Measurements from ENCODE around the gene CAMSAP2.
A peak's percentile ranks its signal among the peaks of the same experiment; 100 is the strongest.

CAMSAP2 gene

GRCh38 chr1:200738327-200738948 is at the start of gene CAMSAP2:
CAMSAP2 (plus strand) TSS chr1:200738893; CDS start chr1:200739828, 935 bp downstream.
- DNase-seq, result peak; percentile 82

- no peak for DNase-seq
Observed at GRCh38 chr1:200692316-200692715, 46.4 kb upstream of the CAMSAP2 start.

GRCh38 chr1:200693327-200693726 is 45.4 kb upstream of the CAMSAP2 start:
- no peak for DNase-seq

GRCh38 chr1:200694738-200695137 is 44.0 kb upstream of the CAMSAP2 start:
- DNase-seq, result no peak

GRCh38 chr1:200699871-200700270 is 38.8 kb upstream of the CAMSAP2 start:
- DNase-seq, result no peak

GRCh38 chr1:200704986-200705500 is 33.6 kb upstream of the CAMSAP2 start:
- DNase-seq, result no peak

- DNase-seq, result no peak
Observed at GRCh38 chr1:200706111-200706814, 32.4 kb upstream of the CAMSAP2 start.

GRCh38 chr1:200707116-200707515 is 31.6 kb upstream of the CAMSAP2 start:
- DNase-seq, result no peak

- DNase-seq, result no peak
Observed at GRCh38 chr1:200708161-200708560, 30.5 kb upstream of the CAMSAP2 start.

- DNase-seq, result no peak
Observed at GRCh38 chr1:200708769-200709168, 29.9 kb upstream of the CAMSAP2 start.

GRCh38 chr1:200710166-200710565 is 28.5 kb upstream of the CAMSAP2 start:
- DNase-seq, result no peak

GRCh38 chr1:200714504-200715187 is 24.0 kb upstream of the CAMSAP2 start:
- no peak for DNase-seq

GRCh38 chr1:200720199-200720598 is 18.5 kb upstream of the CAMSAP2 start:
- DNase-seq, result no peak

- DNase-seq, result no peak
Observed at GRCh38 chr1:200724064-200724463, 14.6 kb upstream of the CAMSAP2 start.

- no peak for DNase-seq
Observed at GRCh38 chr1:200727257-200727656, 11.4 kb upstream of the CAMSAP2 start.

- DNase-seq, result no peak
Observed at GRCh38 chr1:200729863-200730262, 8.8 kb upstream of the CAMSAP2 start.

GRCh38 chr1:200731654-200732332 is 6.9 kb upstream of the CAMSAP2 start:
- DNase-seq, result no peak

- no peak for DNase-seq
Observed at GRCh38 chr1:200732438-200732837, 6.3 kb upstream of the CAMSAP2 start.

GRCh38 chr1:200733907-200734306 is 4.8 kb upstream of the CAMSAP2 start:
- DNase-seq, result no peak

- DNase-seq, result no peak
Observed at GRCh38 chr1:200737647-200738291, 924 bp upstream of the CAMSAP2 start.

- peak; percentile 41 for DNase-seq
Observed at GRCh38 chr1:200738949-200739651, 407 bp downstream of the CAMSAP2 start.
